GM12878 (cell line): ENCODE measurements around the gene MRPL27. TPM values are rescaled to one million over a fixed set of nuclear protein-coding genes. Genes with fewer than 3 reads are reported as not detected.

Source experiments
- ATAC-seq: fragments of 200-7000 bp; cut with Tn5 transposase; 3 replicates; pipeline ENCODE4 v1.9.1; 2020; ENCODE audit warnings: mild to moderate bottlenecking, moderate library complexity
- BruUV-seq: library from RNA; stranded (reverse); fragments of 400-500 nt; replicated peaks from 2 replicates; lab custom pipeline; 2021; lab: Mats Ljungman, UMichigan
- CTCF ChIA-PET: fragments of 300-600 bp; sonication (Branson Sonifier 250); formaldehyde crosslinking; extraction: SDS; loops from one replicate; lab custom pipeline; 2021; ENCODE audit warnings: inconsistent platforms; lab: Yijun Ruan, JAX
- POLR2A ChIA-PET: fragments of 350-600 bp; formaldehyde crosslinking; extraction: SDS; loops from one replicate; lab custom pipeline; 2021; ENCODE audit warnings: inconsistent platforms; lab: Charles Lee
- RAD21 ChIA-PET: fragments of 300-600 bp; sonication (Branson Sonifier 250); formaldehyde crosslinking; loops from one replicate; lab custom pipeline; 2023; ENCODE audit warnings: antibody characterized with exemption; ENCODE audit not compliant: unreplicated experiment; lab: Charles Lee
- SMC1A ChIA-PET: fragments of 300-600 bp; sonication (Branson Sonifier 250); formaldehyde crosslinking; loops from one replicate; lab custom pipeline; 2023; ENCODE audit not compliant: unreplicated experiment, uncharacterized antibody; lab: Charles Lee
- DNase-seq: peaks from one replicate; pipeline ENCODE4 v3.0.0-alpha.2; 2011; ENCODE audit warnings: low read depth, low spot score
- FAIRE-seq: peaks from 3 replicates; lab custom pipeline; 2011; peaks lifted over from hg19 to GRCh38; lab: Jason Lieb, UNC
- H2AFZ ChIP-seq: 2 replicates; pipeline ENCODE4 v1.6.0; 2011; ENCODE audit warnings: low read depth, low read length, control low read depth; ENCODE audit not compliant: control insufficient read depth
- H3K27ac ChIP-seq: 2 replicates; pipeline ENCODE4 v1.5.1; 2011; ENCODE audit warnings: control low read depth; ENCODE audit not compliant: control insufficient read depth, insufficient read depth
- H3K27me3 ChIP-seq, 2 experiments: replicated peaks in 1 of 2; 2 replicates each; pipeline versions ENCODE4 v1.6.0 to v1.6.1; 2011; ENCODE audit warnings: low read length in 1 of 2; ENCODE audit not compliant: control insufficient read depth in 2 of 2, insufficient read depth in 2 of 2
- H3K36me3 ChIP-seq, 2 experiments: 2 replicates each; pipeline ENCODE4 v1.5.1; 2011; ENCODE audit warnings: low read length in 1 of 2; ENCODE audit not compliant: control insufficient read depth in 2 of 2, insufficient read depth in 2 of 2
- H3K4me1 ChIP-seq: 2 replicates; pipeline ENCODE4 v1.6.1; 2011; ENCODE audit warnings: mild to moderate bottlenecking, low read length, moderate library complexity, mixed read lengths; ENCODE audit not compliant: control insufficient read depth, insufficient read depth
- H3K4me2 ChIP-seq: 2 replicates; pipeline ENCODE4 v1.6.0; 2011; ENCODE audit warnings: control low read depth; ENCODE audit not compliant: control insufficient read depth, insufficient read depth
- H3K4me3 ChIP-seq: fragments of 200-600 bp; sonication (generic); 2 replicates; pipeline ENCODE4 v1.5.1; 2016
- H3K79me2 ChIP-seq: 2 replicates; pipeline ENCODE4 v1.6.0; 2011; ENCODE audit warnings: low read length; ENCODE audit not compliant: control insufficient read depth, insufficient read depth
- H3K9ac ChIP-seq: 2 replicates; pipeline ENCODE4 v1.8.0; 2011; ENCODE audit warnings: low read length, control low read depth, mixed read lengths; ENCODE audit not compliant: control insufficient read depth, insufficient read depth
- H3K9me3 ChIP-seq: replicated peaks from 3 replicates; pipeline ENCODE4 v1.5.1; 2011; ENCODE audit warnings: mild to moderate bottlenecking, low read length; ENCODE audit not compliant: control insufficient read depth, insufficient read depth
- H4K20me1 ChIP-seq: 2 replicates; pipeline ENCODE4 v1.6.0; 2011; ENCODE audit not compliant: control insufficient read depth, insufficient read depth
- CBFB ChIP-seq: IDR thresholded peaks from 2 replicates; pipeline ENCODE4 v1.6.1; 2016; ENCODE audit warnings: antibody characterized with exemption, low read depth
- CEBPB ChIP-seq, 2 experiments: fragments of 150-350 bp in 1 of 2; IDR thresholded peaks; 2 replicates each; pipeline ENCODE4 v1.6.1; 2012 to 2014; ENCODE audit warnings: low read depth in 2 of 2, low read length in 2 of 2, borderline replicate concordance in 1 of 2, inconsistent platforms in 1 of 2
- CHD4 ChIP-seq: fragments of 200-600 bp; sonication (generic); IDR thresholded peaks from 2 replicates; pipeline ENCODE4 v1.6.1; 2016; ENCODE audit warnings: mild to moderate bottlenecking
- RFX5 ChIP-seq: IDR thresholded peaks from 2 replicates; pipeline ENCODE4 v1.6.1; 2011; ENCODE audit warnings: low read depth, low read length, improper control_type of control experiment
- SMC3 ChIP-seq: IDR thresholded peaks from 2 replicates; pipeline ENCODE4 v1.6.1; 2011; ENCODE audit warnings: low read length, improper control_type of control experiment, borderline replicate concordance
- SREBF1 ChIP-seq: IDR thresholded peaks from 2 replicates; pipeline ENCODE4 v1.6.1; 2012; ENCODE audit warnings: mild to moderate bottlenecking, low read length
- ZBTB40 ChIP-seq: fragments of 450-650 bp; IDR thresholded peaks from 2 replicates; pipeline ENCODE4 v1.6.1; 2016; ENCODE audit warnings: mild to moderate bottlenecking, moderate library complexity, borderline replicate concordance
- ZNF274 ChIP-seq: IDR thresholded peaks from one replicate; pipeline ENCODE4 v1.8.0; 2011; ENCODE audit not compliant: insufficient read length, insufficient read depth
- in situ Hi-C: fragments of 300-500 bp; cut with MboI; formaldehyde crosslinking; loops from 9 replicates; pipeline ENCODE4 v1.14.3; 2018; ENCODE audit warnings: mixed read lengths
- intact Hi-C: fragments of 100-400 bp; cut with micrococcal nuclease; formaldehyde crosslinking; loops from one replicate; pipeline ENCODE4 v1.14.2; 2022; ENCODE audit not compliant: unreplicated experiment
- polyA plus RNA-seq, 11 experiments: library from polyadenylated mRNA; depleted of rRNA in 4 of 11; unstranded in 6 of 11; stranded (reverse) in 5 of 11; fragments of >200 nt; fragmentation: Nextera tagmentation in 4 of 11; fragmentation: Illumina TruSeq in 1 of 11; extraction: Ambion mirVana in 4 of 11; extraction: Trizol in 1 of 11; gene quantifications; 1 replicate in 1 of 11; 2 replicates in 10 of 11; pipeline versions ENCODE4 v1.2.1 to v1.2.3, GENCODE V29; 2011 to 2016; ENCODE audit warnings: inconsistent platforms in 2 of 11, missing spikeins in 2 of 11, low read depth in 1 of 11
- total RNA-seq, 4 experiments: library from RNA; depleted of rRNA in 3 of 4; stranded (reverse); fragments of >200 nt in 3 of 4; fragmentation: Illumina TruSeq in 1 of 4; extraction: Trizol in 1 of 4; gene quantifications; 2 replicates each; pipeline versions ENCODE4 v1.2.1 to v1.2.3, GENCODE V29; 2013 to 2021
- TF ChIP-seq, protein P1 (sequence below): IDR thresholded peaks from 2 replicates; pipeline ENCODE4 v1.6.1; 2012; ENCODE audit warnings: mild to moderate bottlenecking, low read depth, low read length
- TF ChIP-seq, protein P2 (sequence below): IDR thresholded peaks from 2 replicates; pipeline ENCODE4 v1.6.1; 2011; ENCODE audit warnings: low read depth, low read length, improper control_type of control experiment, borderline replicate concordance
- TF ChIP-seq, protein P3 (sequence below): fragments of 450-650 bp; conservative IDR thresholded peaks from 2 replicates; pipeline ENCODE4 v1.6.1; 2017; ENCODE audit warnings: mild to moderate bottlenecking, moderate library complexity

The MRPL27 gene
- total and polyA plus RNA-seq, 10 of the 15 experiments (the other 5 are each of a cell fraction or from before 2014, with no cell fraction given): 83.0 to 390 (median 131) TPM

GRCh38 chr17:50344731-50345365 lies 28.1 kb downstream of the MRPL27 start (continued):
- TF ChIP-seq, protein P1, sequence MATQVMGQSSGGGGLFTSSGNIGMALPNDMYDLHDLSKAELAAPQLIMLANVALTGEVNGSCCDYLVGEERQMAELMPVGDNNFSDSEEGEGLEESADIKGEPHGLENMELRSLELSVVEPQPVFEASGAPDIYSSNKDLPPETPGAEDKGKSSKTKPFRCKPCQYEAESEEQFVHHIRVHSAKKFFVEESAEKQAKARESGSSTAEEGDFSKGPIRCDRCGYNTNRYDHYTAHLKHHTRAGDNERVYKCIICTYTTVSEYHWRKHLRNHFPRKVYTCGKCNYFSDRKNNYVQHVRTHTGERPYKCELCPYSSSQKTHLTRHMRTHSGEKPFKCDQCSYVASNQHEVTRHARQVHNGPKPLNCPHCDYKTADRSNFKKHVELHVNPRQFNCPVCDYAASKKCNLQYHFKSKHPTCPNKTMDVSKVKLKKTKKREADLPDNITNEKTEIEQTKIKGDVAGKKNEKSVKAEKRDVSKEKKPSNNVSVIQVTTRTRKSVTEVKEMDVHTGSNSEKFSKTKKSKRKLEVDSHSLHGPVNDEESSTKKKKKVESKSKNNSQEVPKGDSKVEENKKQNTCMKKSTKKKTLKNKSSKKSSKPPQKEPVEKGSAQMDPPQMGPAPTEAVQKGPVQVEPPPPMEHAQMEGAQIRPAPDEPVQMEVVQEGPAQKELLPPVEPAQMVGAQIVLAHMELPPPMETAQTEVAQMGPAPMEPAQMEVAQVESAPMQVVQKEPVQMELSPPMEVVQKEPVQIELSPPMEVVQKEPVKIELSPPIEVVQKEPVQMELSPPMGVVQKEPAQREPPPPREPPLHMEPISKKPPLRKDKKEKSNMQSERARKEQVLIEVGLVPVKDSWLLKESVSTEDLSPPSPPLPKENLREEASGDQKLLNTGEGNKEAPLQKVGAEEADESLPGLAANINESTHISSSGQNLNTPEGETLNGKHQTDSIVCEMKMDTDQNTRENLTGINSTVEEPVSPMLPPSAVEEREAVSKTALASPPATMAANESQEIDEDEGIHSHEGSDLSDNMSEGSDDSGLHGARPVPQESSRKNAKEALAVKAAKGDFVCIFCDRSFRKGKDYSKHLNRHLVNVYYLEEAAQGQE: no peak
- TF ChIP-seq ZNF274 (no peak), CEBPB (IDR thresholded peaks at IDR 0.05; ENCODE audit: borderline replicate concordance in 1 of 2, low read depth in 2 of 2, low read length in 2 of 2) (no peak)
- TF ChIP-seq, protein P2, sequence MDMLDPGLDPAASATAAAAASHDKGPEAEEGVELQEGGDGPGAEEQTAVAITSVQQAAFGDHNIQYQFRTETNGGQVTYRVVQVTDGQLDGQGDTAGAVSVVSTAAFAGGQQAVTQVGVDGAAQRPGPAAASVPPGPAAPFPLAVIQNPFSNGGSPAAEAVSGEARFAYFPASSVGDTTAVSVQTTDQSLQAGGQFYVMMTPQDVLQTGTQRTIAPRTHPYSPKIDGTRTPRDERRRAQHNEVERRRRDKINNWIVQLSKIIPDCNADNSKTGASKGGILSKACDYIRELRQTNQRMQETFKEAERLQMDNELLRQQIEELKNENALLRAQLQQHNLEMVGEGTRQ: no peak

- H3K9me3 ChIP-seq: no peaks in the 10 kb centered on the region; the same call in 2 of the 3 replicates
- in situ Hi-C loops (no loop called here), intact Hi-C loops (no loop called here)
- DNase-seq (no peak), ATAC-seq (no peak), FAIRE-seq (no peak)
- ChIA-PET CTCF (interaction anchor here (0.7 to 2.1 kb wide), 3 partner anchors 23 to 170 kb away, joined by 3 to 6 read pairs (median 3); no protein-coding TSS in a partner anchor), SMC1A (no interaction called here), RAD21 (no interaction called here), POLR2A (interaction anchor here (1.6 kb wide), 1 partner anchor 22 kb away, joined by 3 read pairs; no protein-coding TSS in a partner anchor)
- H3K4me3 ChIP-seq: no peak overlapping the region
- no peaks in the 10 kb centered on the region for H3K27me3 ChIP-seq
- no peaks in the 10 kb centered on the region for H3K4me1 ChIP-seq
- no TSS peak for BruUV-seq
- H4K20me1 ChIP-seq: no peaks in the 10 kb centered on the region
- no peaks in the 10 kb centered on the region for H3K36me3 ChIP-seq
- H2AFZ ChIP-seq: no peak overlapping the region
- H3K27ac ChIP-seq: no peak overlapping the region
- H3K79me2 ChIP-seq: no peaks in the 10 kb centered on the region
- no peak overlapping the region for H3K9ac ChIP-seq
- H3K4me2 ChIP-seq: no peak overlapping the region
- no peak for TF ChIP-seq CBFB
- TF ChIP-seq SREBF1: no peak
- TF ChIP-seq, protein P3, sequence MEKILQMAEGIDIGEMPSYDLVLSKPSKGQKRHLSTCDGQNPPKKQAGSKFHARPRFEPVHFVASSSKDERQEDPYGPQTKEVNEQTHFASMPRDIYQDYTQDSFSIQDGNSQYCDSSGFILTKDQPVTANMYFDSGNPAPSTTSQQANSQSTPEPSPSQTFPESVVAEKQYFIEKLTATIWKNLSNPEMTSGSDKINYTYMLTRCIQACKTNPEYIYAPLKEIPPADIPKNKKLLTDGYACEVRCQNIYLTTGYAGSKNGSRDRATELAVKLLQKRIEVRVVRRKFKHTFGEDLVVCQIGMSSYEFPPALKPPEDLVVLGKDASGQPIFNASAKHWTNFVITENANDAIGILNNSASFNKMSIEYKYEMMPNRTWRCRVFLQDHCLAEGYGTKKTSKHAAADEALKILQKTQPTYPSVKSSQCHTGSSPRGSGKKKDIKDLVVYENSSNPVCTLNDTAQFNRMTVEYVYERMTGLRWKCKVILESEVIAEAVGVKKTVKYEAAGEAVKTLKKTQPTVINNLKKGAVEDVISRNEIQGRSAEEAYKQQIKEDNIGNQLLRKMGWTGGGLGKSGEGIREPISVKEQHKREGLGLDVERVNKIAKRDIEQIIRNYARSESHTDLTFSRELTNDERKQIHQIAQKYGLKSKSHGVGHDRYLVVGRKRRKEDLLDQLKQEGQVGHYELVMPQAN: no peak
- TF ChIP-seq ZBTB40: no peak
- TF ChIP-seq RFX5: no peak
- no peak for TF ChIP-seq SMC3
- no peak for TF ChIP-seq CHD4
Measured at GRCh38 chr17:50339381-50339780, 33.6 kb downstream of the MRPL27 start.
